HG02840 (cell line): ENCODE results near the gene TBP.
"Not testable (repeated sequence)": the region's sequence is repeated elsewhere in the genome, so short reads cannot be mapped to it uniquely, and the experiment has no call there.

ENCODE experiments used
- ATAC-seq: cut with Tn5 transposase; IDR thresholded peaks from one replicate; pipeline ENCODE4 v1.9.1; 2021; ENCODE audit warnings: mild to moderate bottlenecking, moderate library complexity, moderate number of reproducible peaks; ENCODE audit not compliant: unreplicated experiment, low FRiP score

The TBP gene

GRCh38 chr6:170554013-170554795 lies at the start of gene TBP:
Gene TBP, plus strand, starts transcription at chr6:170554369. Its CDS starts 2,661 bp downstream, at chr6:170557030.
- peak; percentile 96 for ATAC-seq

DNA sequence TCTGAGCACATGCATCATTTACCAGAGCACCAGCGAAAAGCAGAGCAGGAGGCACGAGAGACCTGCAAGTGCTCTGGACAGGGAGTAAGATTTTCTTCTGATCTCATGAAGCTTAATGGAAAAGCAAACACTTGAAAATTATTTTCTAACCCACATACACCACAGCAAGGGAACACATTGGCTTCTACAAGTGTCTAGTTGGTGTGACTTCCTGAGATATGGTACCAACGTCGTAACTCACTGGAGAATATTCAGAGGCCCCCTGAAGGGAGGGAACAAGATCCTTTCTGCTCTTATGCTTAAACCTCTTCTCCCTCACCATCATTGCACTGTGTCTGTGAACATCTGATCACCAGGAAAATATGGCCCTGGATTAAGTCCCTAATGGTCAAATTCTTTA lies 49.7 kb upstream of the TBP start:
- ATAC-seq: no peak

- no peak for ATAC-seq
Observed at GRCh38 chr6:170505306-170505705, 48.9 kb upstream of the TBP start.

DNA sequence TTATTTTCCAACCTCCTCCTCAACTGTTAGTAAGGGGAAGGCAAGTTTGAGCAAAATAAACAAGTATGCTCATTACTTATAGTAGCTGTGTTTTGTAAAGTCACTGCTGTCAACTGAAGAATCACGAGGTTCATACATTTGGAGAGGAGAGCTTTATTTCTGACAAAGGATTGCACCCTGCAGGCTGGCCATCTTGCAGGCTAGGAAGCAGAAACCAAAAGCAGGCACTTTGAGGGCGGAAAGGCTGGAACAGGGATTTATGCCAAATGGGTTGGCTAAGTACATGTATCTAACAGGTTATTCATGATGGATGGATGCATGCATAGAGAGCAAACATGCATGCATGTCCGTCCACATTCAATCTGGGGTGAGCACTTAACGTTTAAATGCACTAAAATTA lies 47.7 kb upstream of the TBP start:
- no peak for ATAC-seq

DNA sequence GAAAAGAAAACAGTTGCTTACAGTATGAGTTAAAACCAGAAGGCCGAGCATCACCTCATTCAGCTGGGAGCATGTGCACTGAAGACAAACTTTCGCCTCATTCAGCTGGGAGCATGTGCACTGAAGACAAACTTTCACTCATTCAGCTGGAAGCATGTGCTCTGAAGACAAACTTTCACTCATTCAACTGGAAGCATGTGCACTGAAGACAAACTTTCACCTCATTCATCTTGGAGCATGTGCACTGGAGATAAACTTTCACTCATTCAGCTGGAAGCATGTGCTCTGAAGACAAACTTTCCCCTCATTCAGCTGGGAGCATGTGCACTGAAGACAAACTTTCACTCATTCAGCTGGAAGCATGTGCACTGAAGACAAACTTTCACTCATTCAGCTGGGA lies 46.4 kb upstream of the TBP start:
- not testable (repeated sequence) for ATAC-seq

GRCh38 chr6:170508275-170508674 lies 45.9 kb upstream of the TBP start:
- ATAC-seq: not testable (repeated sequence)

- not testable (repeated sequence) for ATAC-seq
Observed at GRCh38 chr6:170508892-170509722, 45.1 kb upstream of the TBP start.

GRCh38 chr6:170509723-170510018 lies 44.5 kb upstream of the TBP start:
- ATAC-seq: no peak

DNA sequence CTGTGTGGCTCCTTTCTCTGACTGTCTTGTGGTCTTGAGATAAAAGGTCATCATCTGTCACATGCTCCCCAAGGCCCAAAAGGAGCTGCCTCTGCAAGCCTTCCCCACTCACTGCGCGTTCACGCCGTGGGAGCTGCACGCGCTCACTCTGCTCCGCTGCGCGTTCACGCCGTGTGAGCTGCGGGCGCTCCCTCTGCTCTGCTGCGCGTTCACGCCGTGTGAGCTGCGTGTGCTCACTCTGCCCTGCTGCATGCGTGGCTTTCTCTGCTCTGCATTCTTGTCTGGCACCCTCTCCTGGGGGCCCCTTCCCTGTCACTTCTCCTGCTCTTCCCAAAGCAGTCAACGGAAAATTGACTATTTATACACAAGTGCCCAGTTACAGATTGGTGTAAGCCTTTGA lies 43.5 kb upstream of the TBP start:
- no peak for ATAC-seq

GRCh38 chr6:170512249-170512648 lies 41.9 kb upstream of the TBP start:
- ATAC-seq: no peak

DNA sequence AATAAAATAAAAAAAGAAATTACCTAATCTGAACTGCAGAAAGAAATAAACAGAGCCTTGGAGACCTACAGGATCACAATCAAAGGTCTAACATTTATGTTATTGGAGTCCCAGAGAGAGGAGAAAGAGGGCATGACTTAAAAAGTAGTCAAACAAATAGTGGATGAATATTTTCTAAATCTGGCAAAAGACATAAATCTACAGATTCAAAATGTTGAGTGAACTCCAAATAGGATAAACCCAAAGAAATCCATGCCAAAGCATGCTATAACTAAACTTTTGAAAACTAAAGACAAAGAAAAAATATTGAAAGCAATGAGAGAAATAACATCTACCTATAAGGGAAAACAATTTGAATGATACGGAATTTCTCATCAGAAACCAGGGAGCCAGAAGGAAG lies 39.3 kb upstream of the TBP start:
- ATAC-seq: no peak

DNA sequence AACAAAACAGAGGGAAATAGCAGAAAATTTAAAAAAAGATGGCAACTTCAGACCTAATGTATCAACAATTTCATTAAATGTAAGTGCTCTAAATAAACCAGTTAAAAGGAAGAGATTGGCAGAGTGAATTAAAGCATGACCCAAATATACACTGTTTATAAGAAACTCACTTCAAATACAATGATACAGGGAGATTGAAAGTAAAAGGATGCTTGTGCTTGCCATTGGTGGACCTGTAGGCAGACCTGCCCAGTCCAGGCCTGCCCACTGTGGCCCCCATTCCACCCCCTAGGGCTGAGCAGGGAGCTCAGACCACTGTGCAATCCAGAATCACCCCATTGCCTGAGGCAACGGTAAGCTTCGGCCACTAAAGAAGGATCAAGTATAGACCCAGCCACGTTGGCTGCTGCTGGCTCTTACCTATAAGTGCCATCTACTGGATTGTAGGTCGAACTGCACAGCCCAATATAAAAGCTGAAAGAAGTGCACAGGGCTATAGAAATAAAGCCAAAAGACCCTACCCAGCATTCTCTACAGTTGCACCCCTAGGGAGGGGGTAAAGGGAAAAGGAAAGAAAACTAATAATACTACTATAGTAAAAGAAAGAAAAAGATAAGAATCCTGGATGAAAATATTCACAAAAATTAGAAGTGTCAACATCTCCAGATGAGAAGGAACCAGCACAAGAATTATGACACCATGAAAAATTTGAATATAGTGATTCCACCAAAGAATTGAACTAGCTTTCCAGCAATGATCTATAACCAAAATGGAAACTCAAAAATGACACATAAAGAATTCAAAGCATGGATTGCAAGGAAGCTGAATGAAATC lies 37.2 kb upstream of the TBP start:
- peak; percentile 71 for ATAC-seq

DNA sequence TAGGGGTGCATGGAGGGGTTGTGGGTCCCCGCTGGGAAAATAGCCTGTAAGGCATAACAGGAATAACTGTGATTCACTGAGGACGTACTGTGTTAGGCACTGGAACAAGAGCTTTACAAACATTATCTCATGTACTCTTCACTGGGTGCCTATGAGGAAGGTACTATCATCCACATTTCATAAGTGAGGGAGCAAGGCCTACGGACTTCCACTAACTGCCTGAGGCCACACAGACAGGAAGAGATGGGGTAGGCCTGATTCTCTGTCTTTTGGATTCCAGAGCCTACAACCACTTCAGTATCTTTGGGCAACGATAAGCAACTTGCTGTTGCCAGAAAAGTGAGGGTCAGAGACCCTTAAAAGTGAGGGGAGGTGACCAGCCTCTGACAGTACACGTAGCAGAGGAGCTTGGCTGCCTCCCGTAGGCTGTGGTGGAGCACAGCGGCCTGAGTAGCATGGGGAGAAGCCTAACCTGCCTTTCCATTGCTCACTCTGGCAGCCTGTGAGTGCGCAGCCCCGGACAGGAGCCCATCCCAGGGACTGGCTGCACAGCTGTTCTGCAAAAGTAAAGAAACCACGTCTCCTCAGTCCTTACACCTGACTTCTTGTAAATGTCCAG lies 31.5 kb upstream of the TBP start:
- no peak for ATAC-seq

GRCh38 chr6:170523256-170524171 lies 30.7 kb upstream of the TBP start:
- no peak for ATAC-seq

DNA sequence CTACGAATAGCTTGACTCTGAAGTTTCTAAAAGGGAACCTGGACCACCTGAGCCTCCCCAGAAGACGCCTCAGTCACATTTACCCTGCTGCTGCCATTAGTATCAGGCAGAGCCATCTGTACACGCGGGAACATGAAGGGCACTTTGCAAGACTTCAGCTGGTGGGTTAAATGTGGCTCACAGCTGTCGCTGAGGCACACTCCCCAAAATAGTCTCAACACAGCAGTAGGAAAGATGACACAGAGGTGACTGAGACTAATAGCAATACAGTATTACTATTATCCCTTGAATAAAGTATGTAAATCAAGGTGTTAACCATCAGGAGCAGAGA lies 30.0 kb upstream of the TBP start:
- no peak for ATAC-seq

DNA sequence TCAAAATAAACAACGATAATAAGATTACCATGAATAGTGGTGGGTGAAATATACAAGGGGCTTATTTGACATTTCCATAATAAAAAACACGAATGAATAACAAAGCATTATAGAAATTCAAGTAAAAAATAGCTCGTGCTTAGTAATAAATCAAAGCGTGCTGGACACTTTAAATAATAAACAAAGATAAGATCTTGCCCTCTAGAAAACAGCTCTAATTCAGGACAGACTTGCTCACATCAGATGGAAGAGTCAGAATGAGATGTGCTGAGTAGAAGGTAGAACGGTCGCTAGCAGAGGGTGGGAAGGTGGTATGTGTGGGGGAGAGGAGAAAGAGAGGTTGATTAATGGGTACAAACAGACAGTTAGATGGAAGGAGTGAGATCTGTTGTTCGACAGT lies 28.4 kb upstream of the TBP start:
- no peak for ATAC-seq

GRCh38 chr6:170527995-170528394 lies 26.2 kb upstream of the TBP start:
- ATAC-seq: not testable (repeated sequence)

DNA sequence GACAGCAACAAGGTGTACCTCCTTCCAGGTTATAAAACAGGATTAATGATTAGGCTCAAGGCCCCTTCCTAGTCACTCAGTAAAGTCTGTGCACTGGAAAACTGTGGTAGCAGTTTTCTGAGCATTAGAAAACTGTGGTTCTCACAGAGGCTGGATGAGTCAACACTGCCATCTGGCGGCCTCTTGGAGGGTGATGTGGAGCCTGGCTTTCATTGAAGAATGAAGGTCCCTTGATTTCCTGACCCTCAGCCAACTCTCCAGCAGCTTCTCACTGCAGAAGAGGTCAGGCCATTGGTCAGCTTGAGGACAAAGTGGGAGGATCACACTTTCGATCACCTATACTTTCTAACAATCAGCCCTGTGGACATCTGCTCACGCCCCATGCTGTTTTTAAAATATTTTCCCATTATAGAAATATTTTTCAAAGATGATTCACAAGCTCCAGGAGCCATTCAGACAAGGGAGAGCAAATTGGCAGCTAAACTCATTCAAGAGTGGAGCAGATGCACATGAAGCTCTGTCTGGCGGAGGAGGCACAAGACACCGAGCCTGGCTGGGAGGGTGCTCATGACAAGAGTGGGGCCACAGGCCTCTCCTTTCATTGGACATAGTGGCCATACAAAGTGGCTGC lies 24.2 kb upstream of the TBP start:
- ATAC-seq: peak; percentile 71

GRCh38 chr6:170532867-170533488 lies 21.2 kb upstream of the TBP start:
- ATAC-seq: no peak
